ENCODE measurements around the gene AKT1. TPM values are rescaled to one million over a fixed set of nuclear protein-coding genes. Genes with fewer than 3 reads are reported as not detected.
A peak's percentile ranks its signal among the peaks of the same experiment; 100 is the strongest.

Gene AKT1
- total RNA-seq, 4 donors from 2014 or later, result 134 to 283 (median 143) TPM

DNA sequence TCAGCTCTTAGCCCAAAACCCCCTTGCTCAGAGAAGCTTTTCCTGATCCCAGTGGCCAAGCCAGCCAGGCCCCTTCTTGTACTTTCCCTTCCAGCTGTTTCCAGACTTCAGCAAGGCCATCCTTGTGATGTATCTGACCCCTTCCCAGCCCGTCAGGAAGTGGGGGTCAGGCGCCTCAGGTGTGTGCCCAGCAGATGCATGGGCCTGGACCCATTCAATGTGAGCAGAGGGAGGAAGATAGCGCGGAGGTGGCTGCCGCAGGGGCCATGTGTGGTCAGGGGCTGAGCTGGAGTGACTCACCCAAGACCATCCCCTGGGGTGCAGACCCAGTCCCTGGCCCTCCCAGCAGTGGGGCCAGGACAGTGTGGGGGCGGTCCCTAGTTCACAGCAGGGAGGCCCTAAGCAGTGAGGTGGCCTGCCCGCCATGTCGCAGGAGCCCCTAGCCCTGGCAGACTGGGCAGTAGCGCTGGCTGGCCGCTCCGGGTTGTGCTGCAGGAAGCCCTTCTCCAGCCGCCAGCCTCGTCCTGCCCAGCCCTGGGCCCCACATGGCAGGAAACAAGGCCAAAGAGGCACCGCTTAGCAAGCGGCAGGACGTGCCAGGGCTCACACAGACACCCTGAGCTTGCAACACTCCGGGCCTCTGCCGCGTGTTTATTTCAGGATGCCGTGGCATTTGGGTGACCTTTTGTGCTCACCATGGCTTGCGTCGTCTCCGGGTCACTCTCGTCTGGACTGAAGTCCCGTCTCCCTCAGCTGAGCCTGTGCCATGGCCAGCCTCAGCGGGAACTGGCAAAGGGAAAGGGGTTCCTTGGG, 59.5 kb downstream of the AKT1 start:
- peak; percentile 88 for ATAC-seq
- peaks cover 0 to 26% of the 10 kb centered on the region in 2 donors for H3K36me3 ChIP-seq
- TF ChIP-seq POLR2A (IDR thresholded peaks at IDR 0.05) (peak in 1 of 2 donors; percentile 30), EP300 (IDR thresholded peaks at IDR 0.05) (no peak), POLR2AphosphoS5 (IDR thresholded peaks at IDR 0.05) (peak; percentile 94)
- TF ChIP-seq, protein P1, sequence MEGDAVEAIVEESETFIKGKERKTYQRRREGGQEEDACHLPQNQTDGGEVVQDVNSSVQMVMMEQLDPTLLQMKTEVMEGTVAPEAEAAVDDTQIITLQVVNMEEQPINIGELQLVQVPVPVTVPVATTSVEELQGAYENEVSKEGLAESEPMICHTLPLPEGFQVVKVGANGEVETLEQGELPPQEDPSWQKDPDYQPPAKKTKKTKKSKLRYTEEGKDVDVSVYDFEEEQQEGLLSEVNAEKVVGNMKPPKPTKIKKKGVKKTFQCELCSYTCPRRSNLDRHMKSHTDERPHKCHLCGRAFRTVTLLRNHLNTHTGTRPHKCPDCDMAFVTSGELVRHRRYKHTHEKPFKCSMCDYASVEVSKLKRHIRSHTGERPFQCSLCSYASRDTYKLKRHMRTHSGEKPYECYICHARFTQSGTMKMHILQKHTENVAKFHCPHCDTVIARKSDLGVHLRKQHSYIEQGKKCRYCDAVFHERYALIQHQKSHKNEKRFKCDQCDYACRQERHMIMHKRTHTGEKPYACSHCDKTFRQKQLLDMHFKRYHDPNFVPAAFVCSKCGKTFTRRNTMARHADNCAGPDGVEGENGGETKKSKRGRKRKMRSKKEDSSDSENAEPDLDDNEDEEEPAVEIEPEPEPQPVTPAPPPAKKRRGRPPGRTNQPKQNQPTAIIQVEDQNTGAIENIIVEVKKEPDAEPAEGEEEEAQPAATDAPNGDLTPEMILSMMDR (IDR thresholded peaks at IDR 0.05), result no peak
- peak overlapping the region; percentile 44 to 88 (median 86) for H3K27ac ChIP-seq
- H3K4me3 ChIP-seq, result no peak overlapping the region
- no peaks in the 10 kb centered on the region for H3K9me3 ChIP-seq
- peaks cover 0 to 61% (median 22%) of the 10 kb centered on the region in 3 donors for H3K4me1 ChIP-seq
- WGBS, 2 donors (ENCODE audit: low coverage in 1 of 2), result 24 to 44% methylated on average over 3 to 5 of the region's 26 CpGs
- H3K27me3 ChIP-seq, result no peaks in the 10 kb centered on the region

- TF ChIP-seq, protein P1 (IDR thresholded peaks at IDR 0.05), result no peak
- no peak for TF ChIP-seq POLR2AphosphoS5 (IDR thresholded peaks at IDR 0.05)
- no peak for TF ChIP-seq EP300 (IDR thresholded peaks at IDR 0.05)
- TF ChIP-seq POLR2A (IDR thresholded peaks at IDR 0.05), result no peak
- no peaks in the 10 kb centered on the region for H3K27me3 ChIP-seq
- no peak for ATAC-seq
- H3K9me3 ChIP-seq, result no peaks in the 10 kb centered on the region
- peak overlapping the region; percentile 44 to 88 (median 86) for H3K27ac ChIP-seq
- no peak overlapping the region for H3K4me3 ChIP-seq
- H3K4me1 ChIP-seq, result peaks cover 0 to 61% (median 22%) of the 10 kb centered on the region in 3 donors
- peaks cover 0 to 17% of the 10 kb centered on the region in 2 donors for H3K36me3 ChIP-seq
- WGBS, 2 donors (ENCODE audit: low coverage in 1 of 2), result no CpG with 5 or more reads among the region's 31 CpGs
Measured at GRCh38 chr14:104734991-104735779, 60.4 kb downstream of the AKT1 start.

GRCh38 chr14:104734601-104734990, 61.0 kb downstream of the AKT1 start:
- H3K27ac ChIP-seq, result peak overlapping the region in 3 of 4 donors; percentile 85 to 88 (median 86)

DNA sequence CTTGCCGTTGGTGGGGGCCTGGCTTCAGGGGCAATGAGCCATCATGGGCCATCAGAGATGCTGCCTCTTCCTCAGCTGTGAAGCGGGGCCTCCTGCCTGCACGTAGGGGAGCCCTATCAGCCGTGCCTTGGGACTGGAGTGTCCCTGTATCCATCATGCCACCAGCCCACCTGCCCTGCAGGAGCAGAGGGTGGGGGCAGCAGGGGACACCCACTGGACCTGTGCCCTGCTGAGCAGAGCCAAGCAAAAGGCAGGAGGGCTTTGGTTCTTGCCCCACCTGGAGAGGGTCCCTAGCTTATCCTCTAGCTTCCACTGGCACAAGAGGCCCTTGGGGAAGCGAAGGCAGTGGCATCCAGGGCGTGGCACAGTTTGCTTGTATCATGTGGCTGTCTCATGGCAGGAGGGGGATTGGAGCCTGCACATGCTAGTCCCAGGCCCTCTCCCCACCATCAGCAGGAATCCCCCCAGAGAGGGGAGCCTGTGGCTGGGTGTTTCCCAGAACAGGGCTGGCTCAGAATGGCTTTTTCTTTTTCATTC, 61.4 kb downstream of the AKT1 start:
- WGBS, 2 donors (ENCODE audit: low coverage in 1 of 2), result no CpG with 5 or more reads among the region's 6 CpGs
- TF ChIP-seq EP300 (IDR thresholded peaks at IDR 0.05) (no peak), POLR2AphosphoS5 (IDR thresholded peaks at IDR 0.05) (no peak), POLR2A (IDR thresholded peaks at IDR 0.05) (no peak)
- TF ChIP-seq, protein P1 (IDR thresholded peaks at IDR 0.05), result no peak
- peaks cover 0 to 7% of the 10 kb centered on the region in 2 donors for H3K36me3 ChIP-seq
- H3K9me3 ChIP-seq, result no peaks in the 10 kb centered on the region
- no peaks in the 10 kb centered on the region for H3K27me3 ChIP-seq
- peaks cover 0 to 61% (median 22%) of the 10 kb centered on the region in 3 donors for H3K4me1 ChIP-seq
- no peak for ATAC-seq
- H3K27ac ChIP-seq, result peak overlapping the region in 2 of 4 donors; percentile 85 to 88
- H3K4me3 ChIP-seq, result no peak overlapping the region

More at GRCh38 chr14:104734601-104734990, 61.0 kb downstream of the AKT1 start:
- Histone ChIP-seq H3K4me1 (peaks cover 0 to 61% (median 22%) of the 10 kb centered on the region in 3 donors), H3K9me3 (no peaks in the 10 kb centered on the region), H3K36me3 (peaks cover 0 to 11% of the 10 kb centered on the region in 2 donors), H3K4me3 (no peak overlapping the region), H3K27me3 (no peaks in the 10 kb centered on the region)
- no CpG with 5 or more reads among the region's 9 CpGs for WGBS, 2 donors (ENCODE audit: low coverage in 1 of 2)
- TF ChIP-seq, protein P1 (IDR thresholded peaks at IDR 0.05), result no peak
- TF ChIP-seq EP300 (IDR thresholded peaks at IDR 0.05) (no peak), POLR2A (IDR thresholded peaks at IDR 0.05) (no peak), POLR2AphosphoS5 (IDR thresholded peaks at IDR 0.05) (no peak)
- ATAC-seq, result no peak

All from gastroesophageal sphincter (tissue), 4 donors.